HG03457 (cell line): Measurements from ENCODE around the gene CCL18.
"Not testable (repeated sequence)": the region's sequence is repeated elsewhere in the genome, so short reads cannot be mapped to it uniquely, and the experiment has no call there.

ENCODE experiments used
- ATAC-seq: cut with Tn5 transposase; IDR thresholded peaks from one replicate; pipeline ENCODE4 v1.9.1; 2021; ENCODE audit warnings: moderate number of reproducible peaks; ENCODE audit not compliant: unreplicated experiment

CCL18 gene

GRCh38 chr17:36063786-36064541 is at the start of gene CCL18:
TSS of gene CCL18 (plus strand) at chr17:36064272. CDS start at chr17:36064343, 71 bp downstream.
- ATAC-seq: no peak

GRCh38 chr17:36014946-36015345 is 49.1 kb upstream of the CCL18 start:
- no peak for ATAC-seq

- not testable (repeated sequence) for ATAC-seq
Measured at GRCh38 chr17:36015895-36016294, 48.2 kb upstream of the CCL18 start.

GRCh38 chr17:36016555-36016954 is 47.5 kb upstream of the CCL18 start:
- ATAC-seq: no peak

GRCh38 chr17:36017799-36018198 is 46.3 kb upstream of the CCL18 start, which contains the start of gene CCL23:
TSS of gene CCL23 (minus strand) at chr17:36017972. CDS start at chr17:36017897, 75 bp downstream.
- no peak for ATAC-seq

GRCh38 chr17:36019423-36019822 is 44.6 kb upstream of the CCL18 start:
- no peak for ATAC-seq

- no peak for ATAC-seq
Measured at GRCh38 chr17:36024106-36024869, 39.8 kb upstream of the CCL18 start.

- ATAC-seq: no peak
Measured at GRCh38 chr17:36027761-36028160, 36.3 kb upstream of the CCL18 start.

- ATAC-seq: no peak
Measured at GRCh38 chr17:36030956-36031355, 33.1 kb upstream of the CCL18 start.

- ATAC-seq: no peak
Measured at GRCh38 chr17:36034127-36034526, 29.9 kb upstream of the CCL18 start.

- no peak for ATAC-seq
Measured at GRCh38 chr17:36036235-36036634, 27.8 kb upstream of the CCL18 start.

- no peak for ATAC-seq
Measured at GRCh38 chr17:36048066-36048465, 16.0 kb upstream of the CCL18 start.

GRCh38 chr17:36049643-36050042 is 14.4 kb upstream of the CCL18 start:
- no peak for ATAC-seq

GRCh38 chr17:36055171-36055570 is 8.9 kb upstream of the CCL18 start:
- no peak for ATAC-seq

- no peak for ATAC-seq
Measured at GRCh38 chr17:36055921-36056520, 8.1 kb upstream of the CCL18 start.

- no peak for ATAC-seq
Measured at GRCh38 chr17:36057911-36058310, 6.2 kb upstream of the CCL18 start.

GRCh38 chr17:36059406-36059805 is 4.7 kb upstream of the CCL18 start:
- no peak for ATAC-seq

- ATAC-seq: no peak
Measured at GRCh38 chr17:36060816-36061215, 3.3 kb upstream of the CCL18 start.

GRCh38 chr17:36066365-36066985 is 2.4 kb downstream of the CCL18 start:
- ATAC-seq: no peak

GRCh38 chr17:36068524-36068923 is 4.5 kb downstream of the CCL18 start:
- ATAC-seq: no peak

- ATAC-seq: no peak
Measured at GRCh38 chr17:36069136-36069535, 5.1 kb downstream of the CCL18 start.
